Tibial nerve (tissue), 4 donors: ENCODE measurements around the gene CAP2.

ENCODE experiments used
- EP300 ChIP-seq, 2 donors: sonication (generic); formaldehyde crosslinking; IDR thresholded peaks; one replicate each; pipeline ENCODE4 v1.6.1; 2017; ENCODE audit warnings: antibody characterized with exemption in 2 of 2, mild to moderate bottlenecking in 1 of 2
- POLR2A ChIP-seq, 2 donors: fragments of 450-650 bp; IDR thresholded peaks; one replicate each; pipeline ENCODE4 v1.6.1; 2017; ENCODE audit warnings: antibody characterized with exemption in 2 of 2, mild to moderate bottlenecking in 2 of 2, moderate library complexity in 2 of 2
- TF ChIP-seq, protein P1 (sequence below), 5 experiments: fragments of 200-600 bp in 3 of 5; fragments of 450-650 bp in 2 of 5; sonication (generic) in 3 of 5; IDR thresholded peaks; one replicate each; pipeline ENCODE4 v1.5.1; 2016 to 2019; ENCODE audit warnings: antibody characterized with exemption in 5 of 5, mild to moderate bottlenecking in 3 of 5, moderate library complexity in 2 of 5

DNA sequence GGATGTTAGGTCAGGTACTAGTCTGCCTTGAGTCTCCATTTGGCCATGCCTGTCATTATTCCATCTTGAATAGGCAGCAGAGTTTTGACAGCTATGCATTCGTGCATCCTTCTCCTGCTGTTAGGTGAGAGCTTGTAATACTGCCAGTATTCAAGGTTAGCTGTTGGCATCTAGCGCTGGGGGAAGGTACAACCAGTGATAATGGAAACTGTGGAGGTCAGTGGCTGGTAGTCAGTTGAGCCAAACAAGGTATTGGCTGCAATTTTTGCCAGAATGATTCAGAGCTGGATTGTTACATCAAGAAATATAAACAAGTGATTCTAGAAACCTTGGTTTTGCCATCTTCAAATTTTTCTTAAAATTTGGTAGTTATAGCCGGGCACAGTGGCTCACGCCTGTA lies 213.2 kb downstream of the CAP2 start:
- TF ChIP-seq POLR2A (IDR thresholded peaks at IDR 0.05) (no peak), EP300 (IDR thresholded peaks at IDR 0.05) (no peak)
- TF ChIP-seq, protein P1, sequence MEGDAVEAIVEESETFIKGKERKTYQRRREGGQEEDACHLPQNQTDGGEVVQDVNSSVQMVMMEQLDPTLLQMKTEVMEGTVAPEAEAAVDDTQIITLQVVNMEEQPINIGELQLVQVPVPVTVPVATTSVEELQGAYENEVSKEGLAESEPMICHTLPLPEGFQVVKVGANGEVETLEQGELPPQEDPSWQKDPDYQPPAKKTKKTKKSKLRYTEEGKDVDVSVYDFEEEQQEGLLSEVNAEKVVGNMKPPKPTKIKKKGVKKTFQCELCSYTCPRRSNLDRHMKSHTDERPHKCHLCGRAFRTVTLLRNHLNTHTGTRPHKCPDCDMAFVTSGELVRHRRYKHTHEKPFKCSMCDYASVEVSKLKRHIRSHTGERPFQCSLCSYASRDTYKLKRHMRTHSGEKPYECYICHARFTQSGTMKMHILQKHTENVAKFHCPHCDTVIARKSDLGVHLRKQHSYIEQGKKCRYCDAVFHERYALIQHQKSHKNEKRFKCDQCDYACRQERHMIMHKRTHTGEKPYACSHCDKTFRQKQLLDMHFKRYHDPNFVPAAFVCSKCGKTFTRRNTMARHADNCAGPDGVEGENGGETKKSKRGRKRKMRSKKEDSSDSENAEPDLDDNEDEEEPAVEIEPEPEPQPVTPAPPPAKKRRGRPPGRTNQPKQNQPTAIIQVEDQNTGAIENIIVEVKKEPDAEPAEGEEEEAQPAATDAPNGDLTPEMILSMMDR (IDR thresholded peaks at IDR 0.05), result no peak
